AG04450 (cell line): ENCODE measurements around the gene PLXND1. TPM values are rescaled to one million over a fixed set of nuclear protein-coding genes. Genes with fewer than 3 reads are reported as not detected.
"Not testable (repeated sequence)": the region's sequence is repeated elsewhere in the genome, so short reads cannot be mapped to it uniquely, and the experiment has no call there.

Experiments used
- CTCF ChIA-PET: fragments of 300-600, 350-600 bp; formaldehyde crosslinking; extraction: SDS; loops from one replicate; lab custom pipeline; 2022; ENCODE audit warnings: antibody characterized with exemption, inconsistent platforms; lab: Charles Lee
- POLR2A ChIA-PET: fragments of 350-600 bp; formaldehyde crosslinking; extraction: SDS; loops from one replicate; lab custom pipeline; 2021; ENCODE audit warnings: antibody characterized with exemption, inconsistent platforms; lab: Yijun Ruan, JAX
- DNase-seq: peaks from one replicate; pipeline ENCODE4 v3.0.0-alpha.2; 2011; ENCODE audit warnings: low read depth, low spot score
- H3K27ac ChIP-seq: one replicate; pipeline ENCODE4 v1.5.1; 2012; ENCODE audit warnings: low read depth, low read length, control low read depth
- H3K27me3 ChIP-seq: one replicate; pipeline ENCODE4 v1.6.0; 2012; ENCODE audit warnings: low read length; ENCODE audit not compliant: control insufficient read depth, insufficient read depth
- H3K4me3 ChIP-seq: 2 replicates; pipeline ENCODE4 v1.5.1; 2011; ENCODE audit warnings: mild to moderate bottlenecking, low read depth, low read length, control low read depth
- H3K9me3 ChIP-seq: 2 replicates; pipeline ENCODE4 v1.5.1; 2012; ENCODE audit warnings: low read length; ENCODE audit not compliant: control insufficient read depth, insufficient read depth
- CTCF ChIP-seq: IDR thresholded peaks from 2 replicates; pipeline ENCODE4 v1.5.1; 2011; ENCODE audit warnings: low read depth, low read length, control low read depth, inconsistent platforms
- polyA plus RNA-seq: library from polyadenylated mRNA; depleted of rRNA; stranded (reverse); fragments of >200 nt; gene quantifications from 2 replicates; pipeline ENCODE4 v1.2.3, GENCODE V29; 2011

Gene PLXND1
- polyA plus RNA-seq, 1 experiment, result 37.1 TPM

DNA sequence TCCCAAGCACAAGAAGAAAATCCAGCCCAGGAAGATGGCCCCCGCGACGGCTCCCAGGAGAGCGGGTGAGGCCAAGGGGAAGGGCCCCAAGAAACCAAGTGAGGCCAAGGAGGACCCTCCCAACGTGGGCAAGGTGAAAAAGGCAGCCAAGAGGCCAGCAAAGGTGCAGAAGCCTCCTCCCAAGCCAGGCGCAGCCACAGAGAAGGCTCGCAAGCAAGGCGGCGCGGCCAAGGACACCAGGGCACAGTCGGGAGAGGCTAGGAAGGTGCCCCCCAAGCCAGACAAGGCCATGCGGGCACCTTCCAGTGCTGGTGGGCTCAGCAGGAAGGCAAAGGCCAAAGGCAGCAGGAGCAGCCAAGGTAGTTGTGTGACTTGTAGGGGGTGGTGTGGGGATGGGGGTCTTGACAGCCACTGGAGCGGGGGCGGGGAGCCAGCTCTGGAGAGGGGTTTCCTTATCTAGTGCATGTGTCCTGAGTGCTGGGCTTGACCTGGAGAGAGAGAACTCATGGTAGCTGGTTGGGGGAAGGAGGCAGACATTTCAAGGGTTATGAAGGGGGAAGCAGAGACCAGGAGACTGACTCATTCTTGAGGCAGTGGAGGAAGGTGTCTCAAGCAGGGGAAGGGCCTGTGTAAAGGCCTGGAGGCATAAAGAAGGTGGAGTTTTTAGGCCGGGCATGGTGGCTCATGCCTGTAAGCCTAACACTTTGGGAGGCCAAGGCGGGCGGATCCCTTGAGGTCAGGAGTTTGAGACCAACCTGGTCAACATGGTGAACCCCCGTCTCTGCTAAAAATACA is 57.3 kb downstream of the PLXND1 start:
- DNase-seq, result no peak
- Histone ChIP-seq H3K27ac (no peak overlapping the region), H3K9me3 (no peaks in the 10 kb centered on the region), H3K4me3 (no peak overlapping the region), H3K27me3 (no peaks in the 10 kb centered on the region)
- ChIA-PET POLR2A (interaction anchor here (1.5 kb wide), 1 partner anchor 11 kb away, joined by 3 read pairs; no protein-coding TSS in a partner anchor), CTCF (no interaction called here)
- no peak for TF ChIP-seq CTCF

- Histone ChIP-seq H3K27me3 (no peaks in the 10 kb centered on the region), H3K9me3 (no peaks in the 10 kb centered on the region), H3K4me3 (no peak overlapping the region), H3K27ac (no peak overlapping the region)
- no peak for DNase-seq
- POLR2A ChIA-PET, result no interaction called here
- CTCF ChIA-PET, result no interaction called here
- TF ChIP-seq CTCF, result no peak
Measured at GRCh38 chr3:129548104-129548965, 58.1 kb downstream of the PLXND1 start.

DNA sequence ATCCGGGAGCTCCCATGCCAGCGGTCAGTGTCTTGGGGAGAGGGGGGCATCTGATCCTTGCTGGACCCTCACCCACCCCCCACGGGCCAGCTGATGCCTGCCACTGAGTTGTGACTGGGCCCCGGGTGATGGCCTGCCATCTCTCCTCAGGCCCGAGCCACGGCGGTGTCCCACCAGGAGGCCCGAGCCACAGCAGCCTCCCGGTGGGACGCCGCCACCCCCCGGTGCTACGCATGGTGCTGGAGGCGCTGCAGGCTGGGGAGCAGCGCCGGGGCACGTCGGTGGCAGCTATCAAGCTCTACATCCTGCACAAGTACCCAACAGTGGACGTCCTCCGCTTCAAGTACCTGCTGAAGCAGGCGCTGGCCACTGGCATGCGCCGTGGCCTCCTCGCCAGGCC is 59.2 kb downstream of the PLXND1 start:
- Histone ChIP-seq H3K4me3 (no peak overlapping the region), H3K9me3 (no peaks in the 10 kb centered on the region), H3K27me3 (no peaks in the 10 kb centered on the region), H3K27ac (no peak overlapping the region)
- POLR2A ChIA-PET, result no interaction called here
- no peak for TF ChIP-seq CTCF
- DNase-seq, result no peak
- CTCF ChIA-PET, result interaction anchor here (0.6 kb wide), 1 partner anchor 8 kb away, joined by 4 read pairs; no protein-coding TSS in a partner anchor

GRCh38 chr3:129545951-129546350 is 60.5 kb downstream of the PLXND1 start:
- CTCF ChIA-PET, H3K27ac ChIP-seq, POLR2A ChIA-PET: not testable (repeated sequence)

DNA sequence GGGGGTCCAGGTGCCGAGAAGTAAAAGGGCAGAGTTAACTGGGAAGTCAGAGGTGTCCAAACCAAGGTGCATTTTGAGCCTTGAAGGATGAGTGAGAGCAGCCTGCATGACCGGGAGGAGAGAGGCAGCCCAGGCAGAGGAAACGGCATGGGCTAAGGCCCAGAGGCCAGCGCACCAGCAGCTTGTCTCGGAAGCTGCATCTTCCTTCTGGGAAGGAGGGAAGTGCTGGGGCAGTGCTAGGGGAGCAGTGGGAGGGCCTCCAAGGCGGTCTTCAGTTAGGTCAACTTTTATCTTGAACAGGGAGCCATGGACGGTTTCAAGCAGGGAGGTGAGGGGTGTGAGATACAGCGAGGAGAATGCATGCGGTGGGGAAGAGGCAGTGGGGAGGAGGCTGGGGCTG is 62.5 kb downstream of the PLXND1 start:
- CTCF ChIA-PET, result no interaction called here
- no peak for TF ChIP-seq CTCF
- no peak overlapping the region for H3K4me3 ChIP-seq
- POLR2A ChIA-PET, result no interaction called here
- DNase-seq, result no peak
- H3K27ac ChIP-seq, result no peak overlapping the region
- H3K27me3 ChIP-seq, result no peaks in the 10 kb centered on the region
- no peaks in the 10 kb centered on the region for H3K9me3 ChIP-seq

More at GRCh38 chr3:129545951-129546350, 60.5 kb downstream of the PLXND1 start:
- not testable (repeated sequence) for DNase-seq, H3K9me3 ChIP-seq, H3K4me3 ChIP-seq, H3K27me3 ChIP-seq
